DMS153 treated with DMSO at 0.1 percent for 48 hours (cell line): ENCODE data around the gene EGLN2.
A peak's percentile ranks its signal among the peaks of the same experiment; 100 is the strongest.
"Not testable (repeated sequence)": the region's sequence is repeated elsewhere in the genome, so short reads cannot be mapped to it uniquely, and the experiment has no call there.

ENCODE experiments used
- DNase-seq: peaks from one replicate; lab custom pipeline; 2025; ENCODE audit not compliant: unreplicated experiment; lab: John Stamatoyannopoulos, UW

The EGLN2 gene

GRCh38 chr19:40798683-40799557 is at the start of gene EGLN2:
TSS of gene EGLN2 (plus strand) at chr19:40799191. CDS start at chr19:40800573, 1,382 bp downstream.
- peak; percentile 93 for DNase-seq

GRCh38 chr19:40750058-40750873 is 48.7 kb upstream of the EGLN2 start, which contains the start of gene ACTMAP:
TSS of gene ACTMAP (minus strand) at chr19:40750477. CDS start at chr19:40749803, 674 bp downstream.
- DNase-seq: peak; percentile 98

- peak; percentile 98 for DNase-seq
These were observed 48.0 kb upstream of the EGLN2 start, which contains the start of gene SNRPA for GRCh38 chr19:40750874-40751537. TSS of gene SNRPA (plus strand) at chr19:40751203. CDS start at chr19:40751409, 206 bp downstream.

- DNase-seq: no peak
These were observed 46.7 kb upstream of the EGLN2 start for GRCh38 chr19:40752257-40752781.

- no peak for DNase-seq
These were observed 44.3 kb upstream of the EGLN2 start for GRCh38 chr19:40754611-40755247.

GRCh38 chr19:40755248-40755624 is 43.8 kb upstream of the EGLN2 start:
- DNase-seq: no peak

- DNase-seq: no peak
These were observed 43.2 kb upstream of the EGLN2 start for GRCh38 chr19:40755791-40756190.

- no peak for DNase-seq
These were observed 42.4 kb upstream of the EGLN2 start for GRCh38 chr19:40756502-40757110.

GRCh38 chr19:40758491-40758890 is 40.5 kb upstream of the EGLN2 start:
- no peak for DNase-seq

- DNase-seq: no peak
These were observed 39.6 kb upstream of the EGLN2 start for GRCh38 chr19:40759352-40759751.

- no peak for DNase-seq
These were observed 36.1 kb upstream of the EGLN2 start for GRCh38 chr19:40762754-40763470.

GRCh38 chr19:40763526-40763925 is 35.5 kb upstream of the EGLN2 start:
- DNase-seq: no peak

- DNase-seq: no peak
These were observed 35.0 kb upstream of the EGLN2 start for GRCh38 chr19:40763963-40764362.

GRCh38 chr19:40766385-40766784 is 32.6 kb upstream of the EGLN2 start:
- not testable (repeated sequence) for DNase-seq

GRCh38 chr19:40768869-40769268 is 30.1 kb upstream of the EGLN2 start:
- DNase-seq: no peak

GRCh38 chr19:40771101-40771862 is 27.7 kb upstream of the EGLN2 start:
- not testable (repeated sequence) for DNase-seq

GRCh38 chr19:40774916-40775631 is 23.9 kb upstream of the EGLN2 start, which contains the start of gene MIA:
TSS of gene MIA (plus strand) at chr19:40775521. CDS start at chr19:40775543, 22 bp downstream.
- no peak for DNase-seq

GRCh38 chr19:40775632-40776022 is 23.4 kb upstream of the EGLN2 start:
- no peak for DNase-seq
